DND-41 (cell line): Measurements from ENCODE around the gene ADARB2.
A peak's percentile ranks its signal among the peaks of the same experiment; 100 is the strongest.

ENCODE experiments used
- ATAC-seq: fragments of 200-7000 bp; cut with Tn5 transposase; 3 replicates; pipeline ENCODE4 v1.9.1; 2021; ENCODE audit warnings: low read depth; ENCODE audit not compliant: insufficient read depth
- DNase-seq: peaks from one replicate; pipeline ENCODE4 v3.0.0-alpha.2; 2020
- H2AFZ ChIP-seq: 2 replicates; pipeline ENCODE4 v1.6.0; 2012; ENCODE audit warnings: low read depth, low read length
- H3K27ac ChIP-seq: 2 replicates; pipeline ENCODE4 v1.5.1; 2012; ENCODE audit warnings: low read length, inconsistent platforms
- H3K27me3 ChIP-seq: fragments of 200-600 bp; sonication (generic); 2 replicates; pipeline ENCODE4 v1.6.0; 2012; ENCODE audit warnings: low read length, mild to moderate bottlenecking, inconsistent platforms; ENCODE audit not compliant: insufficient read depth, poor library complexity
- H3K36me3 ChIP-seq: 2 replicates; pipeline ENCODE4 v1.5.1; 2012; ENCODE audit warnings: low read length, inconsistent platforms; ENCODE audit not compliant: insufficient read depth
- H3K4me1 ChIP-seq: 2 replicates; pipeline ENCODE4 v1.5.1; 2012; ENCODE audit warnings: mild to moderate bottlenecking, low read length; ENCODE audit not compliant: insufficient read depth
- H3K4me2 ChIP-seq: 2 replicates; pipeline ENCODE4 v1.6.0; 2012; ENCODE audit warnings: mild to moderate bottlenecking, moderate library complexity, low read length, inconsistent platforms; ENCODE audit not compliant: insufficient read depth
- H3K4me3 ChIP-seq, 2 experiments: fragments of 200-600 bp in 1 of 2; shearing (Covaris generic) in 1 of 2; 2 replicates each; pipeline ENCODE4 v1.5.1; 2012 to 2016; ENCODE audit warnings: inconsistent platforms in 2 of 2, low read length in 2 of 2, mild to moderate bottlenecking in 2 of 2, low read depth in 1 of 2, moderate library complexity in 1 of 2
- H3K79me2 ChIP-seq: 2 replicates; pipeline ENCODE4 v1.6.0; 2012; ENCODE audit warnings: low read length, inconsistent platforms; ENCODE audit not compliant: insufficient read depth
- H3K9ac ChIP-seq: 2 replicates; pipeline ENCODE4 v1.6.0; 2012; ENCODE audit warnings: low read depth, mild to moderate bottlenecking, inconsistent platforms, low read length, moderate library complexity
- H3K9me3 ChIP-seq: 2 replicates; pipeline ENCODE4 v1.5.1; 2012; ENCODE audit warnings: low read length, moderate library complexity, mild to moderate bottlenecking, inconsistent platforms; ENCODE audit not compliant: insufficient read depth, severe bottlenecking
- H4K20me1 ChIP-seq: 2 replicates; pipeline ENCODE4 v1.6.0; 2012; ENCODE audit warnings: low read length; ENCODE audit not compliant: insufficient read depth
- EZH2 ChIP-seq: IDR thresholded peaks from 3 replicates; pipeline ENCODE4 v1.6.1; 2012; ENCODE audit warnings: borderline replicate concordance, low read depth, mild to moderate bottlenecking, moderate library complexity, low read length, inconsistent platforms; ENCODE audit not compliant: severe bottlenecking
- TF ChIP-seq, protein P1 (sequence below): IDR thresholded peaks from 2 replicates; pipeline ENCODE4 v1.5.1; 2012; ENCODE audit warnings: borderline replicate concordance, low read length, moderate library complexity, mild to moderate bottlenecking; ENCODE audit not compliant: poor library complexity, severe bottlenecking; ENCODE audit errors: extremely low read depth

Gene ADARB2

DNA sequence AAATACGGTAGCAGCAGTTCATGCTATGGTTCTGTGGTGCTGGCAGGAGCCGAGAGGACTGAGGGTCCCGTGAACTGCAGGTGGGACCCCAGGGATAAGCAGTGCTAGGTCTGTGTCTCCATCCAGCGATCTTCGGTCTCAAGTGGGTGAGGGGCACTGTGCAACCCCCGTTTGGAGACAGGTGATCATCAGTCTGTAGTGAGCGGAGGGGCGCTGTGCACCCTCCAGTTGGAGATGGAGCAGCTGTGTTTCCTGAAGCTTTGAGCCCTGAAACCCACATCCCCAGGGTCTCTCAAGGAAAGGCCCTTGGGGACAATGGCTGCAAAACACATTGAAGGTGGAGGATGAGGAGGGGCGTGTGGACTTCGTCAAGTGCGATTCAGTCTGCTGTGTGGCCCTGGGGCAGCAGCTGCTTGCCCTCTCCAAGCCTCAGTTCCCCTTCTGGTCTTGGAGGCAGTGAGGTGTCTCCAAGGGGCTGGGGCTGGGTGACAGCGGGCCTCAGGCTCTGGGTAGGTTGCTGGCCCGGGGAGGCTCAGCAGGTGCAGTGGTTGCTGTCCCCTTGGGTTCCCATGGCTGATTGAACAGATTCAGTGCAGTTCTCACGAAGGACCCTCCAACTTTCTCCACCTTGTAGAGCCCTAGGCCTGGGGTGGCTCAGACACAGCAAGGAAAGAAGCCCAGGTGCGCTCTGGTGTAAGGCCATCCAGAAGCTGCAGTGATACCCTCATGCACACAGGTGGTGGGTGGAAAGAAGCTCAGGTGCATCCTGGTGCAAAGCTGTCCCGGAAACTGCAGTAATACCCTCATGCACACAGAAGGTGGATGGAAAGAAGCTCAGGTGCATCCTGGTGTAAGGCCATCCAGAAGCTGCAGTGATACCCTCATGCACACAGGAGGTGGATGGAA lies 160.6 kb downstream of the ADARB2 start:
- Histone ChIP-seq H3K27me3 (no peaks in the 10 kb centered on the region), H3K9me3 (no peaks in the 10 kb centered on the region), H2AFZ (no peak overlapping the region), H3K36me3 (no peaks in the 10 kb centered on the region), H3K4me2 (no peak overlapping the region), H4K20me1 (no peaks in the 10 kb centered on the region), H3K4me1 (peaks cover 30% of the 10 kb centered on the region), H3K4me3 (no peak overlapping the region), H3K79me2 (no peaks in the 10 kb centered on the region), H3K27ac (peak overlapping the region; percentile 28), H3K9ac (no peak overlapping the region)
- DNase-seq (peak; percentile 54), ATAC-seq (peak; percentile 47)
- TF ChIP-seq EZH2 = no peak
- TF ChIP-seq, protein P1, sequence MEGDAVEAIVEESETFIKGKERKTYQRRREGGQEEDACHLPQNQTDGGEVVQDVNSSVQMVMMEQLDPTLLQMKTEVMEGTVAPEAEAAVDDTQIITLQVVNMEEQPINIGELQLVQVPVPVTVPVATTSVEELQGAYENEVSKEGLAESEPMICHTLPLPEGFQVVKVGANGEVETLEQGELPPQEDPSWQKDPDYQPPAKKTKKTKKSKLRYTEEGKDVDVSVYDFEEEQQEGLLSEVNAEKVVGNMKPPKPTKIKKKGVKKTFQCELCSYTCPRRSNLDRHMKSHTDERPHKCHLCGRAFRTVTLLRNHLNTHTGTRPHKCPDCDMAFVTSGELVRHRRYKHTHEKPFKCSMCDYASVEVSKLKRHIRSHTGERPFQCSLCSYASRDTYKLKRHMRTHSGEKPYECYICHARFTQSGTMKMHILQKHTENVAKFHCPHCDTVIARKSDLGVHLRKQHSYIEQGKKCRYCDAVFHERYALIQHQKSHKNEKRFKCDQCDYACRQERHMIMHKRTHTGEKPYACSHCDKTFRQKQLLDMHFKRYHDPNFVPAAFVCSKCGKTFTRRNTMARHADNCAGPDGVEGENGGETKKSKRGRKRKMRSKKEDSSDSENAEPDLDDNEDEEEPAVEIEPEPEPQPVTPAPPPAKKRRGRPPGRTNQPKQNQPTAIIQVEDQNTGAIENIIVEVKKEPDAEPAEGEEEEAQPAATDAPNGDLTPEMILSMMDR = no peak

DNA sequence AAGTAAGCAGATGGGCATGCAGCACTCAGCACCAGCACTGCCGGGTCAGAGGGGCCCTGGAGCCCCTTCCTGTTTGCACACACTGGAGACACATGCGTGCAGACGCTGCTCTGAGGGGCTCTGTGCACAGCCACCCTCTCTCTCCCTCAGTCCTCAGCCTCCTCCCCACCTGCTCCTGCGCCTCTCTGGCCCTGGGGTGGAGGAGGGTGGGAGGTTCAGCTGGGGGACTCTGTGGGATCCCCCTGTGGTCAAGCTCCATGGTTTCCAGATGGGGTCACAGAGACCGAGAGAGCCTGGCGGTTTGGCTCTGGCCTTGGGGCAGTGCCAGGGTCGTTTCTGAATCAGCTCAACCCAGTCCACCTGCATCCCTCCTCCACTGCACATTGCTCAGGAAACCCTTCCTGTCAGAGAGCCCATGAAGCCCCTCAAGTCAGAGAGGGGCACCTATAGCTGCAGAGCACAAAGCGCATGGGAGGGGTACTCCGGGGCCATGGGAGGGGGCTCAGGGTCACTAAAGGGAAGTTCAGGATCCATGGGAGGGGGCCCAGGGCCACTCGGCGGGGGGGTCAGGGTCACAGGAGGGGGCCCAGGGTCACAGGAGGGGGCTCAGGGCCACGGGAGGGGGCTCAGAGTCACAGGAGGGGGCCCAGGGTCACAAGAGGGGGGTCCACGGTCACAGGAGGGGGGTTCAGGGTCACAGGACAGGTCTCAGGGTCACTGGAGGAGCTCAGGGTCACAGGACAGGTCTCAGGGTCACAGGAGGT lies 161.7 kb downstream of the ADARB2 start:
- H3K9ac ChIP-seq = no peak overlapping the region

DNA sequence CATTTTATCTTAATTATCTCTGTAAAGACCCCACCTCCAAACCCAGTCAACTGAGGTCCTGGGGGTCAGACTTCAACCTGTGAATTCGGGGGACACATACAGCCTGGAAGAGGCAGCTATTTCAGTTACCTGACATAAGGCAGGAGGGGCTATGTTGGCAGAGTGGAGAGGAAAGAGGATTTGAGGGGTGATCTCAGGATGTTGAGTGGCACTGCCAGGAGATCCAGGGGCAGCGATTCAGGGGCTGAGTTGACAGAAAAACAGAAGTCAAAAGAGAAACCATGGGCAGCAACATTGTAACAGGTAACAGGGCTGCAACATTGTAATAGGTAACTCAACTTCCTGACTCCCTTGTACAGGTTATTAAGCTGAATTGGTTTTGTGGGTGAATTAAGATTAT lies 162.6 kb downstream of the ADARB2 start:
- no peak overlapping the region for H2AFZ ChIP-seq
- H3K36me3 ChIP-seq = no peaks in the 10 kb centered on the region
- peaks cover 36% of the 10 kb centered on the region for H3K4me1 ChIP-seq
- no peak overlapping the region for H3K4me3 ChIP-seq
- H3K27me3 ChIP-seq = no peaks in the 10 kb centered on the region
- DNase-seq = no peak
- no peaks in the 10 kb centered on the region for H3K79me2 ChIP-seq
- H4K20me1 ChIP-seq = no peaks in the 10 kb centered on the region
- H3K4me2 ChIP-seq = no peak overlapping the region
- H3K9ac ChIP-seq = no peak overlapping the region
- no peaks in the 10 kb centered on the region for H3K9me3 ChIP-seq
- no peak for TF ChIP-seq EZH2
- TF ChIP-seq, protein P1 = no peak
- ATAC-seq = no peak
- H3K27ac ChIP-seq = 0 out of 2 replicates have a peak overlapping the region, but pooled peaks have one; percentile 3

More for the DNA sequence above, 161.7 kb downstream of the ADARB2 start:
- Histone ChIP-seq H3K4me2 (no peak overlapping the region), H3K4me1 (peaks cover 30% of the 10 kb centered on the region), H3K27me3 (no peaks in the 10 kb centered on the region), H3K9me3 (no peaks in the 10 kb centered on the region), H3K4me3 (no peak overlapping the region), H3K79me2 (no peaks in the 10 kb centered on the region), H4K20me1 (no peaks in the 10 kb centered on the region), H3K36me3 (no peaks in the 10 kb centered on the region), H3K27ac (peak overlapping the region; percentile 28), H2AFZ (no peak overlapping the region)
- DNase-seq (peak; percentile 56), ATAC-seq (peak; percentile 69)
- TF ChIP-seq, protein P1 = no peak
- no peak for TF ChIP-seq EZH2
